ENCODE data around the gene TEKT5.

Gene TEKT5

GRCh38 chr16:10610499-10611184, 84.1 kb downstream of the TEKT5 start:
- no peak for DNase-seq (ENCODE audit: low read depth in 2 of 2)

DNA sequence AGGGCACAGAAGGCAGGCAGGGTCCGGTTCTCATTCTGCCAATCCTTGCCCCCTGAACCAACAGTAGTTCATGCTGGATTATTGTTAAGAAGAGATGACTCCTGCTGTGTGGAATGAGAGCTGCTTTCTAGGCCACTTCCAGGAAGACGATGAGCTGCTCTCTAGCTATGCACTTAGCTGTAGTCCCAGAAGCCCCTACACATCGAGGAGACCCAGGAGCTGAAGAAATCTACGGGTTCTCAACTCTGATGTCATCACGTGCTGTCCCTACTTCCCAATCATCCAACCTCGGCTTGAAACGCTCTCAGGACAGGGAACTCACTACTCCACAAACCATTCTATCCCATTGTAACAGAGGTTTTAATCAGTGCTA, 85.3 kb downstream of the TEKT5 start:
- DNase-seq (ENCODE audit: low read depth in 2 of 2), result no peak

DNA sequence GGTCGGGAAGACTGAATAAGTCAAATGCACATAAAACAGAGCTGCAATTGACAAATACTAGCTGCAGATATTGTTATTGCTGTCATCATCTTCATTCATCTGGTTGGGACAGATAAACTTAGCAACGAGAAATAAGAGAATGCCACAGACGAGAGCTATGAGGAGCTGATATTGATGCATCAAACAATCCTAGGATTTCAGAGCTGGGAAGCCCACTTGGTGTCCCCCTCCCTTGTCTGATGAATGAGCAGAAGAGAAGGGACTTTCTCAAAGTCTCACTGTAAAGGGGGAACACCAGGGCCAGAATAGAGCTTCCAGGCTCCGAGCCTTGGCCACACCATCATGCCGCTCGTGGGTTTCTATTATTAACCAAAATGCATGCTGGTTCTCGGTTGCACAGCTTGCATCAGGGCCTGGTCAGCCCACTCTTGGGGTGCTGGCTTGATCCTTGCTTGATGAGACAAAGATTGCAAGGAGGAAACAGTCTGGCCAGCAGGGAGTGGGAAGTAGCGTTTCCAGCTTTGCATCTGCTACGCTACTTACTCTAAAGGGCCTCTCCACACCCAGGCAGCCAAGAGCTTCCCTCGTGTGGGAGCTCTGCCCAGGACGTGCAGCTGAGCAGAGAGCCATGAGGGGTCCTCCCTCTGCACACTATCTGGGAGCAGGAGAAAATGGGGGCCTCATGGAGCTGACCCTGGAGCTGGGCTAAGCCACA, 85.9 kb downstream of the TEKT5 start:
- DNase-seq (ENCODE audit: low read depth in 2 of 2), result no peak

DNA sequence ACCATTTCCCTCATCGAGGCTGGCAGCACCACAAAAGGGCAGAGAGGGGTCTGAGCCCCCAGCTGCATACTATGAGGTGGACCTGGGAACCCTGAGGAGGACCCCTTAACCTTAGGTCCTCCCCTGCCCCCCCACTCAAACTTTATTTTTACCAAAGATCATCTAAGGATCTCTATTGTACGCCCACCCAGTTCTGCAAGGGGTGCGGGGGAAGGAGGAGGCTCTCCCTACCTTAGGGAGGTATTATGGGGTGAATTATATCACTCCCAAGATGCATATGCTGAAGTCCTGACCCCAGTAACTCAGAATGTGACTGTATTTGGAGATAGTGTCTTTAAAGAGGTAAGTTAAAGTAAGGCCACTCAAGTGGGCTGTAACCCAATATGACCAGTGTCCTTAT, 87.6 kb downstream of the TEKT5 start:
- DNase-seq (ENCODE audit: low read depth in 2 of 2), result no peak

GRCh38 chr16:10606607-10607006, 88.1 kb downstream of the TEKT5 start:
- DNase-seq (ENCODE audit: low read depth in 2 of 2), result no peak

DNA sequence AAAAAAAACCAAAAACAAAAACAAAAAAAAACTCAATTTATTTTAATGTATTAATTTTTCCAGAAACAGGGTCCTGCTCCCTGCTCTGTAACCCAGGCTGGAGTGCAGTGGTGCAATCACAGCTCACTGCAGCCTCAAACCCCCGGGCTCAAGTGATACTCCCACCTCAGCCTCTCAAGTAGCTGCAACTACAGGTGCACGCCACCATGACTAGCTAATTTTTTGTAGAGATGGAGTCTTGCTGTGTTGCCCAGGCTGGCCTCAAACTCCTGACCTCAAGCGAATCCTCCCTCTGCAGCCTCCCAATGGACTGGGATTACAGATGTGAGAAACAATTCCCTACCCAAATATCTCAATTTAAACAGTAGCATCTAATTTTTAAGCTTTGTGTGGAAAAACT, 89.1 kb downstream of the TEKT5 start:
- no peak for DNase-seq (ENCODE audit: low read depth in 2 of 2)

DNA sequence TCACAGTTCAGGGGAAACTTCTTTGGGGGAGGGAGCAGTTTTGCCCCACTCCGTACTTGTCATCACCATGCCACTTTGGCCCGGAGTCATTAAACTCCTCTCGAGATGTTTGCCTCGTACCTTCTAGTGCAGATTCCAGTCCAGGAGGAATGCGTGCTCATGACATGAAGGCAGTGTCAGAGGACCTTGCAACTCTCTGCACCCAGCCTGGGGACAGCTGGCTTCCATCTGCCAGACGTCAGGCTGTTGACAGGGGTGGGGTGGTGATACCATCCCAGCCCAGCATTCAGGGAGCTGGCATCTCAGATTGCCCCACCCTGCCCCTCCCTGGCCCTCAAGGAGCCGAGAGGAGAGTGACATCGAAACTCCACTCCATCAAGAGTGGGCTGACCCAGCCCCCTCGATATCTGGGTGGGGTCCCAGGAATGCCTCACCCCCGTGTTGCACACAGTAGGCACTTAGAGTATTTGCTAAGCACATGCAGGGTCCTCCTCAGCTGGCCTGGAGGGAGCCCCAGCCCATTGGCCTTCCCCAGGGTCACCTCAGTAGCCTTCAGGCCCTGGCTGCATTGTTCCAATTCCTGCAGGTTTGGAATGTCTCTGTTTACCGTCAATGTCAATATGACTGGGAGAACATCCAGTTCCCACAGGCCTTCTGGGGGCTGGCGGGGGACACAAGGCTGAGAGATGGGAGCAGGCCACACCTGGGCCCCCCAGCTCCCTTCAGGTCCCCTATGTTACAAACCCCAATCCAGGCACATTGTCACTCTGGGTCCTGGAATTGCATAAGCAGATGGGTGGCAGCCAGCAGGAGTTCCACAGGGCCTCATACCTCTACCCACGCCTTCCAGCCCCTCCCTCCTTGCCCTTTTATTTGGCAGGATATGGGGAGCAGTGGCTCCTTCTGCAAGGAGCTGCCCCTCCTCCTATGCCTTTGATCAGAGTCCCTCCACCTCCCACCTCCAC, 93.0 kb downstream of the TEKT5 start:
- no peak for DNase-seq (ENCODE audit: low read depth in 2 of 2)

GRCh38 chr16:10600782-10601443, 93.8 kb downstream of the TEKT5 start:
- no peak for DNase-seq (ENCODE audit: low read depth in 2 of 2)

- DNase-seq (ENCODE audit: low read depth in 2 of 2), result no peak
Observed at GRCh38 chr16:10599626-10600025, 95.1 kb downstream of the TEKT5 start.

DNA sequence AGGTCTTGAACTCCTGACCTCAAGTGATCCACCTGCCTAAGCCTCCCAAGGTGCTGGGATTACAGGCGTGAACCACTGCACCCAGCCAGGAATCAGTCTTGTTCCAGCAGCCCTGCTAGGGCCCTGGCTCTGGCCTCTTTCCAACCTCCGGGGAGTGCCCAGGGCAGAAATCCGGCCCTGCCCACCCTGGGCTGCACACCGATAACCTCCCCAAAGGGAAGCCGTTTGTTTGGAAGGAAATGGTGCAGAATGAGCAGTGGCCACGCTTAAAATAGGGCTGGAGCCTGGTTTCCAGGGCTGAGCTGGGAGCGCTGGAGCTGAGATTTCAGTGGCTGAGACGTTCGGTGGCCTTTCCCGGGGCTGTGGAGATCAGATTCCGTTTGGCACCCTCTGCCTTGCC, 96.6 kb downstream of the TEKT5 start:
- no peak for DNase-seq (ENCODE audit: low read depth in 2 of 2)

DNA sequence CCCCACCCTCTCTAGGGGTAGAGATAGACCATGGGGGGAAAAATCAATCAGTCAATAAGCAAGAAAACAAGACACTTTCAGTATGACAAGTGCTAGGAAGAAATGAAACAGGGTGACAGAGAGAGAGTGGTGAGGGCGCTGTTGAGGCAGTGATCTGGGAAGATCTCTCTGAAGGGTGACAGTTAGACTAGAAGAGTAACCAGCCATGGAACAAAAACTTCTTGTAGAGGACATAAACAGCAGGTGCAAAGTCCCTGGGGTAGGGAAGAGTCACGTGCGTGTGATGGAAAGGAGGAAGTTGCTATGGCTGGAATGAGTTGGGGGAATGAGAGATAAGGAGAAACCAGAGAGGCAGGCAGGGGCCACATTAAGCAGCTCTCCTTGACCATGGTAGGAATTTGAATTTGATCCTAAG, 97.5 kb downstream of the TEKT5 start:
- DNase-seq (ENCODE audit: low read depth in 2 of 2), result no peak

DNA sequence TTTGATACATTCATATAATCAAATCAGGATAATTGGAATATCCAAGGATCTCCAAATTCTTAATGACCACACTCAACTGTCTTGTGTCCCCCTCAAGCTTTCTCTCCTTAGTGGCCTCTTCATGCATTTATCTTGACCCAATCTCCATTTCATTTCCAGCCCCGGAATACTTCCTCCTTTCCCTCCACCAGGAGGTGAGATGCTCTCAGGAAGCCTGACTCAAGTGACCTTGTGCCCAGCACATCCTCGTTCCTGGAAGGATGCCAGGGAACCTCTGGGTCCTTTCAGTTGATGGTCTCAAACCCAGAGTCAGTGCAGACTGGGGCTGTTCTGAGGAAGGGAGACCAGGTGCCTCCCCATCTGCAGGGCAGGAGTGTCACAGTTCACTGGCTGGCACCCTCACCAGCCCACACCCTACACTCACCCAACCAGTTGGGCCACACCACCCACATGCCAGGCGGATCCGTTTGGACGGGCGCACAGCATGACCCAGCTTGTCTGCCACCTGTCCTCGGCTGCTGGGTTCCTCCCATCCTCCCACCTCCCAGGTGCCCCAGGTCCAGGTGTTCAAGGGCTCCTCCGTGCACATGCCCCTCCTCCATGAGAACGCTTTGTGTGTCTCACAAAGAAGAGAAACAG, 100.3 kb downstream of the TEKT5 start:
- no peak for DNase-seq (ENCODE audit: low read depth in 2 of 2)

- no peak for DNase-seq (ENCODE audit: low read depth in 2 of 2)
Observed at GRCh38 chr16:10592611-10593010, 102.1 kb downstream of the TEKT5 start.

DNA sequence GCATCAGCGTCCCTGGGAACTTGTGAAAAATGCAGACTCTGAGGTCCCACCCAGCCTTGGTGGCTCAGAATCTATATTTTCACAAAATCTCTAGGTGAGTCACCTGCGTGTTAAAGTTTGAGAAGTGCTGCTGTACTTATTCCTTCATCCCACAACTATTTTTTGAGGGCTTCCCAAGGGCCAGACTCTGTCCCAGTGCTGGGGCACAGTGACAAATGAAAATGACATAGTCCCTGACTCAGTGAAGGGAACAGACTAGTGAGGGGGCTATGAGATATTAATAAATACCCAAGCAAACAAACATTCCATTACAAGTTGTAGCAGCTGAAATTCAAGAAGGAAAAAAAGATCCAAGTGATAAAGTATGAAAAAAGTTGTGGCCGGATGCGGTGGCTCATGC, 104.4 kb downstream of the TEKT5 start:
- DNase-seq (ENCODE audit: low read depth in 2 of 2), result no peak

- no peak for DNase-seq (ENCODE audit: low read depth in 2 of 2)
Observed at GRCh38 chr16:10589109-10589508, 105.6 kb downstream of the TEKT5 start.

DNA sequence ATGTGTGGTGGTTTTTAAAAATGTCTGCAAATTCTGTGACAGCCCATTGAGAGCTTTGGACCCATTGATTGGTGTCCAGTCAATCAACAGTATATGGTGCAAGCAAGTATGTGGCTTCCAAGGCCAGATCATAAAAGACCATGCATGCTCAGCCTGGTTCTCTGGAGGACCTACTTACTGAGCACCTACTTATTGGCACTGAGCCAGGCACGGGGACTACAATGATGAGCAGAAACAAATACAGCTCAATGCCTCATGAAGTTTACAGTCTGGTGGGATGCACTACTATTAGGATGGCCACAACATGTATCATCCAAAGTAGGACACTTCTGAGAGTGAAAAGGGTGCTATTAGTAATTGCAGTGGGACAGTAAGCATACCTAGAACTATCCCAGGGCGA, 107.1 kb downstream of the TEKT5 start:
- DNase-seq (ENCODE audit: low read depth in 2 of 2), result no peak

- DNase-seq (ENCODE audit: low read depth in 2 of 2), result no peak
Observed at GRCh38 chr16:10584981-10585438, 109.7 kb downstream of the TEKT5 start.

GRCh38 chr16:10583269-10583668, 111.5 kb downstream of the TEKT5 start:
- DNase-seq (ENCODE audit: low read depth in 2 of 2), result no peak

DNA sequence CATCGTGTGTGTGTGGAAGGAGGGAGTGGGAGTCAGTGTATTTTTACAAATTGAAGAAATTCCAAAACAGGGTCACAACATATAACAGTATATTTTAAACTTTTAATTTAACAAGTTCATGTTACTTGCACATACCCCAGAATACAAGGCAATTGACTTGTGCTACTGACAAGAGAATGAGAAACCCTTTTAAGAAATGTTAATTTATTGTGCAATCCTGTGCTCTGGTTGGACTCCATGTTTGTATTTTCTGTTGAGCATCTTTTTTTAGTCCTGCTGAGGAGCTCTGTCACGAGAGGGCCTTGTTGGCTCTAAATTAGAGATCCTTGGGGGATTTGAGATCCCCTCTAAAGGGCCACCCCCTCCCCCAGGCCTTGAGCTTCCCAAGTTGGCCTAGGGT, 113.2 kb downstream of the TEKT5 start:
- DNase-seq (ENCODE audit: low read depth in 2 of 2), result no peak

DNA sequence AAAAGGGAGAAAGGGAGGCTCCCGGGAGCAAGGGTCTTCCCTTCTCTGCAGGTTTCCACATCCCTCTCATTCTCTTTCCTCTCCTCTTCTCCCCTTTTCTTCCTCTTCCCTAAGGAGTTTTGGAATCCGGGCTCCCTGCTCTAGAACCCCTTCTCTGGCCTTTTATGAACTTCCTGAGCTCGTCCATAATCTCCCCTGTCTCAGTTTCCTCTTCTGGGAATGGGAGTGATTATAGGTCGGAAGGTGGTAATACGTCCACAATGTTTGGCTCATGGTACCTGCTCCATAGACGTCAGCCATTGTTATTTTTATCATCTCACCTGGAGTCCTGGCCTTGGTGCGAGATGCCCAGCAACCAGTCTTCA, 113.9 kb downstream of the TEKT5 start:
- DNase-seq (ENCODE audit: low read depth in 2 of 2), result no peak

Measured in stimulated activated CD4-positive, alpha-beta T cell treated with anti-CD3 and anti-CD28 coated beads, Interleukin-1b, Interleukin-23, amount 100 ng/mL, for 1 hour (primary cell).